Ovary (tissue), 9 donors: ENCODE data around the gene POPDC3. TPM values are rescaled to one million over a fixed set of nuclear protein-coding genes. Genes with fewer than 3 reads are reported as not detected.

Experiments used
- DNase-seq, 5 donors: peaks; one replicate each; pipeline ENCODE4 v3.0.0-alpha.2; 2019 to 2020
- H3K27ac ChIP-seq, 2 donors: fragments of 200-600 bp; one replicate each; pipeline versions ENCODE4 v1.5.1 to v1.8.0; 2019 to 2022
- H3K27me3 ChIP-seq: fragments of 200-600 bp; one replicate; pipeline ENCODE4 v1.8.0; 2022
- H3K36me3 ChIP-seq: fragments of 200-600 bp; sonication (generic); one replicate; pipeline ENCODE4 v1.5.1; 2019
- H3K4me1 ChIP-seq: one replicate; pipeline ENCODE4 v1.8.1; 2013; ENCODE audit warnings: mild to moderate bottlenecking, moderate library complexity; ENCODE audit not compliant: insufficient read depth
- H3K4me3 ChIP-seq: fragments of 200-600 bp; sonication (generic); one replicate; pipeline ENCODE4 v1.5.1; 2017
- H3K9me3 ChIP-seq, 2 donors: fragments of 200-600 bp in 1 of 2; sonication (generic) in 1 of 2; one replicate each; pipeline versions ENCODE4 v1.5.1 to v1.8.1; 2013 to 2019; ENCODE audit warnings: mild to moderate bottlenecking in 1 of 2, moderate library complexity in 1 of 2
- EP300 ChIP-seq: sonication (generic); formaldehyde crosslinking; IDR thresholded peaks from one replicate; pipeline ENCODE4 v1.6.1; 2017; ENCODE audit warnings: antibody characterized with exemption
- POLR2A ChIP-seq: fragments of 450-650 bp; IDR thresholded peaks from one replicate; pipeline ENCODE4 v1.6.1; 2017; ENCODE audit warnings: antibody characterized with exemption, mild to moderate bottlenecking, moderate library complexity
- WGBS, 3 donors: extraction: QIAGEN DNeasy Blood & Tissue Kit in 1 of 3; methylation state at CpG; one replicate each; pipeline versions ENCODE4 v1.1.5 to v1.1.7; 2013 to 2017; 5-methylcytosine and 5-hydroxymethylcytosine counted together
- intact Hi-C, 4 donors: fragments of 100-400 bp; cut with DNase I; formaldehyde crosslinking; loops; one replicate each; pipeline versions ENCODE4 v1.11.0 to v1.15.1; 2022 to 2023
- polyA plus RNA-seq, 2 donors: library from polyadenylated mRNA; stranded (reverse); fragments of 200-250 nt in 1 of 2; fragments of 350-450 nt in 1 of 2; fragmentation: Illumina TruSeq in 1 of 2; extraction: RNeasy Lipid Tissue Mini Kit (QIAGEN cat#74804) in 1 of 2; gene quantifications; one replicate each; pipeline ENCODE4 v1.2.3, GENCODE V29; 2013 to 2014
- total RNA-seq, 7 donors: library from RNA; depleted of rRNA in 2 of 7; stranded (reverse); fragments of >200 nt in 2 of 7; fragmentation: NEBNext Ultra II Directional in 3 of 7; extraction: Animal tissue kit (Norgen Biotek cat#: 25700) in 3 of 7; gene quantifications; one replicate each; pipeline versions ENCODE4 v1.1.0 to v1.2.4, GENCODE V29; 2016 to 2023
- TF ChIP-seq, protein P1 (sequence below), 3 donors: fragments of 450-650 bp in 2 of 3; fragments of 200-600 bp in 1 of 3; IDR thresholded peaks; one replicate each; pipeline versions ENCODE4 v1.5.1 to v1.8.0; 2016 to 2022; ENCODE audit warnings: antibody characterized with exemption in 3 of 3, mild to moderate bottlenecking in 1 of 3
- donor health status: DM: no; HTN: no; CAD: no; lungs with moderate emphysema.
- donor health status: DM: no; HTN: no; CAD: no.
- donor health status: Bipolar disorder and iron deficiency.
- donor health status: DM: yes; HTN: yes; CAD: no.
- donor health status: DM: no; HTN: no; CAD: no.
- donor health status: DM: yes; HTN: yes; CAD: no.

Gene POPDC3
- total and polyA plus RNA-seq, 9 donors, result 0.15 to 3.1 (median 0.45) TPM; not detected in 6

GRCh38 chr6:105200133-105200730 lies 20.4 kb upstream of the POPDC3 start:
- intact Hi-C loops, result no loop called here
- no peak overlapping the region for H3K4me3 ChIP-seq
- H3K4me1 ChIP-seq, result no peaks in the 10 kb centered on the region
- 65 to 68% (median 67%) methylated on average over 6 of the region's 6 CpGs for WGBS, 3 donors
- no peaks in the 10 kb centered on the region for H3K36me3 ChIP-seq
- no peak overlapping the region for H3K27ac ChIP-seq
- H3K9me3 ChIP-seq, result no peaks in the 10 kb centered on the region
- DNase-seq, result no peak
- H3K27me3 ChIP-seq, result no peaks in the 10 kb centered on the region
- TF ChIP-seq, protein P1, sequence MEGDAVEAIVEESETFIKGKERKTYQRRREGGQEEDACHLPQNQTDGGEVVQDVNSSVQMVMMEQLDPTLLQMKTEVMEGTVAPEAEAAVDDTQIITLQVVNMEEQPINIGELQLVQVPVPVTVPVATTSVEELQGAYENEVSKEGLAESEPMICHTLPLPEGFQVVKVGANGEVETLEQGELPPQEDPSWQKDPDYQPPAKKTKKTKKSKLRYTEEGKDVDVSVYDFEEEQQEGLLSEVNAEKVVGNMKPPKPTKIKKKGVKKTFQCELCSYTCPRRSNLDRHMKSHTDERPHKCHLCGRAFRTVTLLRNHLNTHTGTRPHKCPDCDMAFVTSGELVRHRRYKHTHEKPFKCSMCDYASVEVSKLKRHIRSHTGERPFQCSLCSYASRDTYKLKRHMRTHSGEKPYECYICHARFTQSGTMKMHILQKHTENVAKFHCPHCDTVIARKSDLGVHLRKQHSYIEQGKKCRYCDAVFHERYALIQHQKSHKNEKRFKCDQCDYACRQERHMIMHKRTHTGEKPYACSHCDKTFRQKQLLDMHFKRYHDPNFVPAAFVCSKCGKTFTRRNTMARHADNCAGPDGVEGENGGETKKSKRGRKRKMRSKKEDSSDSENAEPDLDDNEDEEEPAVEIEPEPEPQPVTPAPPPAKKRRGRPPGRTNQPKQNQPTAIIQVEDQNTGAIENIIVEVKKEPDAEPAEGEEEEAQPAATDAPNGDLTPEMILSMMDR (IDR thresholded peaks at IDR 0.05), result no peak
- no peak for TF ChIP-seq EP300
- TF ChIP-seq POLR2A, result no peak

GRCh38 chr6:105199711-105200110 lies 19.9 kb upstream of the POPDC3 start:
- H3K27me3 ChIP-seq, result no peaks in the 10 kb centered on the region

GRCh38 chr6:105196076-105196475 lies 16.3 kb upstream of the POPDC3 start:
- WGBS, 3 donors, result 89 to 96% (median 93%) methylated on average over 2 of the region's 2 CpGs
- intact Hi-C loops, result no loop called here
- Histone ChIP-seq H3K4me3 (no peak overlapping the region), H3K9me3 (no peaks in the 10 kb centered on the region), H3K27ac (no peak overlapping the region), H3K36me3 (no peaks in the 10 kb centered on the region), H3K27me3 (no peaks in the 10 kb centered on the region), H3K4me1 (no peaks in the 10 kb centered on the region)
- TF ChIP-seq, protein P1 (IDR thresholded peaks at IDR 0.05), result no peak
- TF ChIP-seq EP300, result no peak
- no peak for TF ChIP-seq POLR2A
- DNase-seq, result no peak

More at GRCh38 chr6:105199711-105200110, 19.9 kb upstream of the POPDC3 start:
- Histone ChIP-seq H3K36me3 (no peaks in the 10 kb centered on the region), H3K4me3 (no peak overlapping the region), H3K4me1 (no peaks in the 10 kb centered on the region), H3K9me3 (no peaks in the 10 kb centered on the region), H3K27ac (no peak overlapping the region)
- intact Hi-C loops, result no loop called here
- no peak for TF ChIP-seq POLR2A
- no peak for DNase-seq
- 45 to 51% (median 50%) methylated on average over 6 of the region's 6 CpGs for WGBS, 3 donors

DNA sequence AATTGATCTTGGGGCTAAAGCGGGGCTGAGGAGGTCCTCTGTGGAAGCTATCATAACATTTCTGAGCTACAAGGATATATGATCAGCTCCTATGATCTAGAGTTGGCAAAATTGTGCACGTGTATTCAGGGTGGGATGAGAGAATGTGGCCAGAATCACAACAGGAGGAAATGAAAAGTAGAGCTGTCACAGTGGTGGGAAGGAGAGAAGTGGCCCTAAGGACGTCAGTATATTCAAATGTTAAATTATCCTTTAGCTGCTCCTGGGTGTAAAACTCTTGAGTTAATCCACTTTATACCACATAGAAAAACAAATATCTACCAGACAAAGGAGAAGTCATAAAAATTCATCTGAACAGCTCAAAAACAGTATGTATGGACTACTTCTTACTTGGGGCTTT lies 14.8 kb upstream of the POPDC3 start:
- no peak overlapping the region for H3K27ac ChIP-seq
- H3K4me3 ChIP-seq, result no peak overlapping the region
- H3K4me1 ChIP-seq, result no peaks in the 10 kb centered on the region
- H3K27me3 ChIP-seq, result no peaks in the 10 kb centered on the region
- H3K36me3 ChIP-seq, result no peaks in the 10 kb centered on the region
- intact Hi-C loops, result no loop called here
- WGBS, 3 donors, result 56 to 70% (median 63%) methylated on average over 3 of the region's 3 CpGs
- TF ChIP-seq EP300 (no peak), POLR2A (no peak)
- TF ChIP-seq, protein P1 (IDR thresholded peaks at IDR 0.05), result no peak
- DNase-seq, result no peak
- no peaks in the 10 kb centered on the region for H3K9me3 ChIP-seq

- Histone ChIP-seq H3K4me1 (no peaks in the 10 kb centered on the region), H3K36me3 (no peaks in the 10 kb centered on the region), H3K4me3 (no peak overlapping the region), H3K27ac (no peak overlapping the region), H3K9me3 (no peaks in the 10 kb centered on the region), H3K27me3 (no peaks in the 10 kb centered on the region)
- intact Hi-C loops, result no loop called here
- 79 to 93% (median 81%) methylated on average over 1 of the region's 1 CpG for WGBS, 3 donors
- DNase-seq, result no peak
- TF ChIP-seq, protein P1 (IDR thresholded peaks at IDR 0.05), result no peak
- TF ChIP-seq EP300 (no peak), POLR2A (no peak)
These were observed 14.3 kb upstream of the POPDC3 start for GRCh38 chr6:105194106-105194505.
